Mesendoderm (in vitro differentiated cells): ENCODE results near the gene DOCK10.

Experiments used
- DNase-seq: peaks from one replicate; pipeline ENCODE4 v3.0.0; 2013
- H2AK5ac ChIP-seq: 2 replicates; pipeline ENCODE4 v1.6.1; 2013; ENCODE audit warnings: low read length, inconsistent platforms
- H2BK120ac ChIP-seq: 2 replicates; pipeline ENCODE4 v1.6.1; 2013; ENCODE audit warnings: low read depth, mild to moderate bottlenecking, low read length, moderate library complexity, mixed read lengths
- H2BK15ac ChIP-seq: replicated peaks from 2 replicates; pipeline ENCODE4 v1.6.1; 2013; ENCODE audit warnings: low read depth, mild to moderate bottlenecking, moderate library complexity
- H2BK5ac ChIP-seq: 2 replicates; pipeline ENCODE4 v1.6.1; 2013; ENCODE audit warnings: low read length, inconsistent platforms
- H3K18ac ChIP-seq: 2 replicates; pipeline ENCODE4 v1.6.1; 2013; ENCODE audit warnings: mild to moderate bottlenecking, low read length, mixed read lengths
- H3K23ac ChIP-seq: one replicate; pipeline ENCODE4 v1.6.1; 2013; ENCODE audit warnings: low read length
- H3K27ac ChIP-seq: 2 replicates; pipeline ENCODE4 v1.5.1; 2013; ENCODE audit warnings: low read depth, mild to moderate bottlenecking, inconsistent platforms, low read length, moderate library complexity
- H3K27me3 ChIP-seq: 2 replicates; pipeline ENCODE4 v1.6.1; 2013; ENCODE audit warnings: low read length, control low read depth, mild to moderate bottlenecking, inconsistent platforms; ENCODE audit not compliant: insufficient read depth, poor library complexity
- H3K36me3 ChIP-seq: 2 replicates; pipeline ENCODE4 v1.6.1; 2013; ENCODE audit warnings: low read length, inconsistent platforms; ENCODE audit not compliant: control insufficient read depth, insufficient read depth
- H3K4ac ChIP-seq: one replicate; pipeline ENCODE4 v1.6.1; 2013; ENCODE audit warnings: low read depth, mild to moderate bottlenecking, low read length, moderate library complexity
- H3K4me1 ChIP-seq: 2 replicates; pipeline ENCODE4 v1.6.1; 2013; ENCODE audit warnings: low read depth, low read length, inconsistent platforms; ENCODE audit not compliant: control insufficient read depth
- H3K4me2 ChIP-seq: 2 replicates; pipeline ENCODE4 v1.6.1; 2013; ENCODE audit warnings: low read length
- H3K4me3 ChIP-seq: 2 replicates; pipeline ENCODE4 v1.5.1; 2013; ENCODE audit warnings: mild to moderate bottlenecking, low read length
- H3K56ac ChIP-seq: one replicate; pipeline ENCODE4 v1.6.1; 2013; ENCODE audit warnings: low read length
- H3K79me1 ChIP-seq: 2 replicates; pipeline ENCODE4 v1.6.1; 2013; ENCODE audit warnings: low read length, inconsistent platforms
- H3K79me2 ChIP-seq: 2 replicates; pipeline ENCODE4 v1.6.1; 2013; ENCODE audit warnings: mild to moderate bottlenecking, low read length; ENCODE audit not compliant: control insufficient read depth, insufficient read depth
- H3K9ac ChIP-seq: 2 replicates; pipeline ENCODE4 v1.6.1; 2013; ENCODE audit warnings: low read length, inconsistent platforms
- H4K5ac ChIP-seq: one replicate; pipeline ENCODE4 v1.6.1; 2013; ENCODE audit warnings: low read length
- H4K8ac ChIP-seq: one replicate; pipeline ENCODE4 v1.6.1; 2013; ENCODE audit warnings: low read depth, mild to moderate bottlenecking, control low read depth, low read length, moderate library complexity
- WGBS: extraction: QIAGEN DNeasy Blood & Tissue Kit; methylation state at CpG from one replicate; pipeline ENCODE4 v1.1.7; 2013; ENCODE audit warnings: low lambda C conversion rate, missing lambda C conversion rate; ENCODE audit not compliant: insufficient coverage; ENCODE audit errors: extremely low coverage; 5-methylcytosine and 5-hydroxymethylcytosine counted together

DOCK10 gene

GRCh38 chr2:224836263-224836662 lies 206.0 kb downstream of the DOCK10 start:
- Histone ChIP-seq H3K4ac (no peak overlapping the region), H3K36me3 (no peaks in the 10 kb centered on the region), H2BK15ac (no peak overlapping the region), H3K79me1 (no peaks in the 10 kb centered on the region), H3K4me2 (no peak overlapping the region), H3K56ac (no peak overlapping the region), H2AK5ac (no peak overlapping the region), H4K8ac (no peak overlapping the region), H3K9ac (no peak overlapping the region), H3K23ac (no peak overlapping the region), H2BK120ac (no peak overlapping the region), H3K18ac (no peak overlapping the region), H3K27me3 (no peaks in the 10 kb centered on the region), H3K4me1 (no peaks in the 10 kb centered on the region), H3K79me2 (no peaks in the 10 kb centered on the region), H3K27ac (no peak overlapping the region), H2BK5ac (no peak overlapping the region), H3K4me3 (no peak overlapping the region), H4K5ac (no peak overlapping the region)
- no peak for DNase-seq

- Histone ChIP-seq H3K27ac (no peak overlapping the region), H2BK5ac (no peak overlapping the region), H3K4me1 (no peaks in the 10 kb centered on the region), H3K56ac (no peak overlapping the region), H3K79me1 (no peaks in the 10 kb centered on the region), H4K5ac (no peak overlapping the region), H2AK5ac (no peak overlapping the region), H3K4me2 (no peak overlapping the region), H2BK120ac (no peak overlapping the region), H3K79me2 (no peaks in the 10 kb centered on the region), H3K18ac (no peak overlapping the region), H3K27me3 (no peaks in the 10 kb centered on the region), H3K23ac (no peak overlapping the region), H3K4ac (no peak overlapping the region), H3K36me3 (no peaks in the 10 kb centered on the region), H3K4me3 (no peak overlapping the region), H3K9ac (no peak overlapping the region), H4K8ac (no peak overlapping the region), H2BK15ac (no peak overlapping the region)
- no peak for DNase-seq
- WGBS: 80% methylated on average over 1 of the region's 6 CpGs
Observed at GRCh38 chr2:224835405-224835804, 206.9 kb downstream of the DOCK10 start.

GRCh38 chr2:224833986-224834385 lies 208.3 kb downstream of the DOCK10 start:
- Histone ChIP-seq H3K27me3 (no peaks in the 10 kb centered on the region), H3K36me3 (no peaks in the 10 kb centered on the region), H4K5ac (no peak overlapping the region), H3K18ac (no peak overlapping the region), H2BK5ac (no peak overlapping the region), H4K8ac (no peak overlapping the region), H3K79me2 (no peaks in the 10 kb centered on the region), H3K4me1 (no peaks in the 10 kb centered on the region), H3K4me2 (no peak overlapping the region), H2BK15ac (no peak overlapping the region), H3K9ac (no peak overlapping the region), H3K23ac (no peak overlapping the region), H3K27ac (no peak overlapping the region), H3K79me1 (no peaks in the 10 kb centered on the region), H2AK5ac (no peak overlapping the region), H3K4me3 (no peak overlapping the region), H3K4ac (no peak overlapping the region), H2BK120ac (no peak overlapping the region), H3K56ac (no peak overlapping the region)
- DNase-seq: no peak
- WGBS: no CpG with 5 or more reads among the region's 2 CpGs

- Histone ChIP-seq H3K27ac (no peak overlapping the region), H3K4me3 (no peak overlapping the region), H2BK120ac (no peak overlapping the region), H3K23ac (no peak overlapping the region), H3K4ac (no peak overlapping the region), H3K56ac (no peak overlapping the region), H4K8ac (no peak overlapping the region), H2BK5ac (no peak overlapping the region), H4K5ac (no peak overlapping the region), H3K36me3 (no peaks in the 10 kb centered on the region), H3K79me1 (no peaks in the 10 kb centered on the region), H3K79me2 (no peaks in the 10 kb centered on the region), H2AK5ac (no peak overlapping the region), H3K9ac (no peak overlapping the region), H3K27me3 (no peaks in the 10 kb centered on the region), H3K4me2 (no peak overlapping the region), H2BK15ac (no peak overlapping the region), H3K4me1 (no peaks in the 10 kb centered on the region), H3K18ac (no peak overlapping the region)
- DNase-seq: no peak
- no CpG with 5 or more reads among the region's 3 CpGs for WGBS
Observed at GRCh38 chr2:224832207-224832606, 210.1 kb downstream of the DOCK10 start.

GRCh38 chr2:224831530-224831929 lies 210.7 kb downstream of the DOCK10 start:
- no peak overlapping the region for H2AK5ac ChIP-seq
- H3K18ac ChIP-seq: no peak overlapping the region
- no peak overlapping the region for H4K5ac ChIP-seq
- H2BK120ac ChIP-seq: no peak overlapping the region
- no peak overlapping the region for H2BK5ac ChIP-seq
- no peak overlapping the region for H3K27ac ChIP-seq
- no peak overlapping the region for H2BK15ac ChIP-seq
- H3K4me3 ChIP-seq: no peak overlapping the region
- no peaks in the 10 kb centered on the region for H3K4me1 ChIP-seq
- WGBS: no CpG with 5 or more reads among the region's 2 CpGs
- H3K9ac ChIP-seq: no peak overlapping the region
- no peaks in the 10 kb centered on the region for H3K27me3 ChIP-seq
- H3K4ac ChIP-seq: no peak overlapping the region
- no peak for DNase-seq
- no peaks in the 10 kb centered on the region for H3K79me1 ChIP-seq
- H3K79me2 ChIP-seq: no peaks in the 10 kb centered on the region
- no peak overlapping the region for H3K23ac ChIP-seq
- no peak overlapping the region for H3K4me2 ChIP-seq
- no peak overlapping the region for H3K56ac ChIP-seq
- H4K8ac ChIP-seq: no peak overlapping the region
- no peaks in the 10 kb centered on the region for H3K36me3 ChIP-seq

- Histone ChIP-seq H3K79me2 (no peaks in the 10 kb centered on the region), H3K9ac (no peak overlapping the region), H3K27me3 (no peaks in the 10 kb centered on the region), H3K36me3 (no peaks in the 10 kb centered on the region), H4K8ac (no peak overlapping the region), H2BK15ac (no peak overlapping the region), H2AK5ac (no peak overlapping the region), H2BK120ac (no peak overlapping the region), H3K4me2 (no peak overlapping the region), H3K4me1 (no peaks in the 10 kb centered on the region), H3K4me3 (no peak overlapping the region), H3K27ac (no peak overlapping the region), H4K5ac (no peak overlapping the region), H3K23ac (no peak overlapping the region), H3K18ac (no peak overlapping the region), H3K4ac (no peak overlapping the region), H3K79me1 (no peaks in the 10 kb centered on the region), H3K56ac (no peak overlapping the region), H2BK5ac (no peak overlapping the region)
- no peak for DNase-seq
- WGBS: no CpG with 5 or more reads among the region's 7 CpGs
Observed at GRCh38 chr2:224820283-224820991, 221.8 kb downstream of the DOCK10 start.
